ENCODE data around the gene TOMM34.

Gene TOMM34

GRCh38 chr20:44960103-44960852 is at the start of gene TOMM34:
TSS of gene TOMM34 (minus strand) at chr20:44960397. CDS start at chr20:44960333, 64 bp downstream.
- DNase-seq, result peak; percentile 94

GRCh38 chr20:45008521-45009049 is 48.4 kb upstream of the TOMM34 start:
- DNase-seq, result no peak

- no peak for DNase-seq
Observed at GRCh38 chr20:44997668-44998067, 37.5 kb upstream of the TOMM34 start.

- no peak for DNase-seq
Observed at GRCh38 chr20:44997171-44997570, 37.0 kb upstream of the TOMM34 start.

GRCh38 chr20:44993343-44993742 is 33.1 kb upstream of the TOMM34 start:
- no peak for DNase-seq

- DNase-seq, result no peak
Observed at GRCh38 chr20:44990957-44991356, 30.8 kb upstream of the TOMM34 start.

GRCh38 chr20:44990425-44990824 is 30.2 kb upstream of the TOMM34 start:
- DNase-seq, result no peak

GRCh38 chr20:44988631-44989171 is 28.5 kb upstream of the TOMM34 start:
- no peak for DNase-seq

GRCh38 chr20:44983093-44983674 is 23.0 kb upstream of the TOMM34 start:
- no peak for DNase-seq

- no peak for DNase-seq
Observed at GRCh38 chr20:44981736-44982406, 21.7 kb upstream of the TOMM34 start.

GRCh38 chr20:44979090-44979621 is 19.0 kb upstream of the TOMM34 start:
- no peak for DNase-seq

GRCh38 chr20:44976698-44977097 is 16.5 kb upstream of the TOMM34 start:
- no peak for DNase-seq

GRCh38 chr20:44973053-44973452 is 12.9 kb upstream of the TOMM34 start:
- DNase-seq, result no peak

- DNase-seq, result no peak
Observed at GRCh38 chr20:44970243-44970757, 10.1 kb upstream of the TOMM34 start.

- DNase-seq, result no peak
Observed at GRCh38 chr20:44969300-44969894, 9.2 kb upstream of the TOMM34 start.

GRCh38 chr20:44967207-44967807 is 7.1 kb upstream of the TOMM34 start:
- DNase-seq, result peak; percentile 3

- DNase-seq, result peak; percentile 94
Observed at GRCh38 chr20:44966030-44966961, 6.1 kb upstream of the TOMM34 start, which contains the start of gene STK4. TSS of gene STK4 (plus strand) at chr20:44966512. CDS start at chr20:44966569, 57 bp downstream.

- DNase-seq, result no peak
Observed at GRCh38 chr20:44965651-44966029, 5.4 kb upstream of the TOMM34 start.

GRCh38 chr20:44963325-44964215 is 3.4 kb upstream of the TOMM34 start:
- no peak for DNase-seq

- DNase-seq, result no peak
Observed at GRCh38 chr20:44962483-44962882, 2.3 kb upstream of the TOMM34 start.
